Ascending aorta (tissue), 2 donors: Measurements from ENCODE around the gene EFHC1. TPM values are rescaled to one million over a fixed set of nuclear protein-coding genes. Genes with fewer than 3 reads are reported as not detected.

Experiments used
- DNase-seq, 2 donors: peaks; one replicate each; pipeline ENCODE4 v3.0.0-alpha.2; 2019; ENCODE audit warnings: low spot score in 2 of 2
- H3K27ac ChIP-seq, 2 donors: fragments of 200-600 bp; sonication (generic); one replicate each; pipeline ENCODE4 v1.5.1; 2016 to 2017; ENCODE audit warnings: mild to moderate bottlenecking in 1 of 2
- H3K27me3 ChIP-seq: fragments of 200-600 bp; sonication (generic); one replicate; pipeline ENCODE4 v1.5.1; 2017
- H3K36me3 ChIP-seq, 2 donors: fragments of 200-600 bp; sonication (generic); one replicate each; pipeline ENCODE4 v1.5.1; 2016
- H3K4me1 ChIP-seq, 2 donors: fragments of 200-600 bp; sonication (generic); one replicate each; pipeline ENCODE4 v1.5.1; 2016 to 2017; ENCODE audit warnings: mild to moderate bottlenecking in 1 of 2
- H3K4me3 ChIP-seq, 2 donors: fragments of 200-600 bp; sonication (generic); one replicate each; pipeline ENCODE4 v1.5.1; 2016 to 2017; ENCODE audit warnings: mild to moderate bottlenecking in 1 of 2
- H3K9me3 ChIP-seq, 2 donors: fragments of 200-600 bp; sonication (generic); one replicate each; pipeline ENCODE4 v1.5.1; 2016
- intact Hi-C: fragments of 100-400 bp; cut with DNase I; formaldehyde crosslinking; loops from one replicate; pipeline ENCODE4 v1.15.1; 2023
- total RNA-seq: library from RNA; depleted of rRNA; stranded (reverse); fragments of >200 nt; gene quantifications from one replicate; pipeline ENCODE4 v1.1.0, GENCODE V29; 2016
- TF ChIP-seq, protein P1 (sequence below), 3 experiments: fragments of 200-600 bp in 2 of 3; fragments of 450-650 bp in 1 of 3; sonication (generic) in 2 of 3; IDR thresholded peaks; one replicate each; pipeline ENCODE4 v1.5.1; 2016 to 2019; ENCODE audit warnings: antibody characterized with exemption in 3 of 3, mild to moderate bottlenecking in 1 of 3, moderate library complexity in 1 of 3

EFHC1 gene
- total RNA-seq, 1 donor from 2014 or later = 7.3 TPM

DNA sequence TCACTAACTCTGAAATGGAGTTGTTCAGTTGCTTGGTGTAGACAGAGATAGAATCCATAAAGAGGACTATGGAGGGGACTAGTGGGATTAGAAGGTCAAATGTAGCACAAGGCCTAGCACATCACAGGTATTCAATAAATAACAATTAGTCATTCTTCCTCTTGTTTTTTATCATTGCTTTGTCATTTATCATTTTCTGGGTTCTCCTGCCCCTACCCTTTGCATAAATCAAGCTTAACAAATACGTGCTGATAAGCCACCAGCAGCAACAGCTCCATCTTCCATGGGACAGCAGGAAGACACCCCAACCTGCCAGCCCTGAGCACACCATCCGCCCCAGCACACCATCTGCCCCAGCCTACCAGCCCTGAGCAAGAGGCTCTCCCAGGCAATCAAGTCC is 133.6 kb downstream of the EFHC1 start:
- DNase-seq = no peak
- Histone ChIP-seq H3K4me1 (peaks cover 19 to 68% of the 10 kb centered on the region in 2 donors), H3K4me3 (no peak overlapping the region), H3K36me3 (no peaks in the 10 kb centered on the region), H3K27me3 (no peaks in the 10 kb centered on the region), H3K27ac (peak overlapping the region; percentile 74 to 81), H3K9me3 (no peaks in the 10 kb centered on the region)
- intact Hi-C loops = no loop called here
- TF ChIP-seq, protein P1, sequence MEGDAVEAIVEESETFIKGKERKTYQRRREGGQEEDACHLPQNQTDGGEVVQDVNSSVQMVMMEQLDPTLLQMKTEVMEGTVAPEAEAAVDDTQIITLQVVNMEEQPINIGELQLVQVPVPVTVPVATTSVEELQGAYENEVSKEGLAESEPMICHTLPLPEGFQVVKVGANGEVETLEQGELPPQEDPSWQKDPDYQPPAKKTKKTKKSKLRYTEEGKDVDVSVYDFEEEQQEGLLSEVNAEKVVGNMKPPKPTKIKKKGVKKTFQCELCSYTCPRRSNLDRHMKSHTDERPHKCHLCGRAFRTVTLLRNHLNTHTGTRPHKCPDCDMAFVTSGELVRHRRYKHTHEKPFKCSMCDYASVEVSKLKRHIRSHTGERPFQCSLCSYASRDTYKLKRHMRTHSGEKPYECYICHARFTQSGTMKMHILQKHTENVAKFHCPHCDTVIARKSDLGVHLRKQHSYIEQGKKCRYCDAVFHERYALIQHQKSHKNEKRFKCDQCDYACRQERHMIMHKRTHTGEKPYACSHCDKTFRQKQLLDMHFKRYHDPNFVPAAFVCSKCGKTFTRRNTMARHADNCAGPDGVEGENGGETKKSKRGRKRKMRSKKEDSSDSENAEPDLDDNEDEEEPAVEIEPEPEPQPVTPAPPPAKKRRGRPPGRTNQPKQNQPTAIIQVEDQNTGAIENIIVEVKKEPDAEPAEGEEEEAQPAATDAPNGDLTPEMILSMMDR (IDR thresholded peaks at IDR 0.05) = no peak

DNA sequence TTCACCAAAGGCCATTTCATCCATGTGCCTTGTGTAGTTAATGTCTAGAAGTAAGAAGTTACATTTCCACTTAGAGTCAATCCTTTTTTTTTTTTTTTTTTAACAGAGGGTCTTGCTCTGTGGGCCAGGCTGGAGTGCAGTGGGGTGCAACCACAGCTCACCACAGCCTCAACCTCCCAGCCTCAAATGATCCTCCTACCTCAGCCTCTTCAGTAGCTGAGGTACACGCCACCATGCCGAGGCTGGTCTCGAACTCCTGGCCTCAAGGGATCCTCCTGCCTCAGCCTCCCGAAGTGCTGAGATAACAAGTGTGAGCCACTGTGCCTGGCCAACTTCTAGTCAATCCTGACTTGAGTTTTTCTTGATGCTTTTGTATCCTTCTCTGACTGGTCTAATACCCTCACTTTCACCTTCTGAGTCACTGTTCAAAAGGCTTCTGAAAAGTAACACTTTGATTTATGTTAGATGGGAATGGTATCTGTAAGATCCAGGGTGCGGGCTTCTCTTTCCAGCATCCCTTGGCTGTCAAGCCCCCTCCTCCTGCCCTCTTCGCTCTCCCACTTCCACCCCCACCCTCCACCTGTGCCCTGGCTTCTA is 134.6 kb downstream of the EFHC1 start:
- no peak overlapping the region for H3K4me3 ChIP-seq

GRCh38 chr6:52555518-52556233 is 135.5 kb downstream of the EFHC1 start:
- TF ChIP-seq, protein P1 (IDR thresholded peaks at IDR 0.05) = no peak
- H3K36me3 ChIP-seq = no peaks in the 10 kb centered on the region
- H3K27ac ChIP-seq = peak overlapping the region; percentile 55 to 62
- intact Hi-C loops = no loop called here
- H3K4me1 ChIP-seq = peaks cover 19 to 62% of the 10 kb centered on the region in 2 donors
- no peaks in the 10 kb centered on the region for H3K27me3 ChIP-seq
- H3K4me3 ChIP-seq = peak overlapping the region in 1 of 2 donors; percentile 24
- DNase-seq = no peak
- no peaks in the 10 kb centered on the region for H3K9me3 ChIP-seq

More for the DNA sequence above, 134.6 kb downstream of the EFHC1 start:
- Histone ChIP-seq H3K4me1 (peaks cover 19 to 66% of the 10 kb centered on the region in 2 donors), H3K9me3 (no peaks in the 10 kb centered on the region), H3K27ac (peak overlapping the region; percentile 15 to 55), H3K27me3 (no peaks in the 10 kb centered on the region), H3K36me3 (no peaks in the 10 kb centered on the region)
- TF ChIP-seq, protein P1 (IDR thresholded peaks at IDR 0.05) = no peak
- intact Hi-C loops = no loop called here
- no peak for DNase-seq

- Histone ChIP-seq H3K4me3 (peak overlapping the region in 1 of 2 donors; percentile 34), H3K9me3 (no peaks in the 10 kb centered on the region), H3K27ac (peak overlapping the region; percentile 17 to 66), H3K4me1 (peaks cover 8 to 46% of the 10 kb centered on the region in 2 donors), H3K36me3 (no peaks in the 10 kb centered on the region), H3K27me3 (no peaks in the 10 kb centered on the region)
- TF ChIP-seq, protein P1 (IDR thresholded peaks at IDR 0.05) = no peak
- intact Hi-C loops = no loop called here
- no peak for DNase-seq
Measured at GRCh38 chr6:52557389-52558265, 137.5 kb downstream of the EFHC1 start.

- Histone ChIP-seq H3K36me3 (no peaks in the 10 kb centered on the region), H3K9me3 (no peaks in the 10 kb centered on the region), H3K4me1 (peaks cover 8 to 40% of the 10 kb centered on the region in 2 donors), H3K27ac (peak overlapping the region; percentile 17 to 66), H3K4me3 (peak overlapping the region in 1 of 2 donors; percentile 34), H3K27me3 (no peaks in the 10 kb centered on the region)
- no peak for DNase-seq
- TF ChIP-seq, protein P1 (IDR thresholded peaks at IDR 0.05) = no peak
- intact Hi-C loops = no loop called here
Measured at GRCh38 chr6:52558266-52559000, 138.3 kb downstream of the EFHC1 start.
